Measurements from ENCODE around the gene ZNF554.

DNA sequence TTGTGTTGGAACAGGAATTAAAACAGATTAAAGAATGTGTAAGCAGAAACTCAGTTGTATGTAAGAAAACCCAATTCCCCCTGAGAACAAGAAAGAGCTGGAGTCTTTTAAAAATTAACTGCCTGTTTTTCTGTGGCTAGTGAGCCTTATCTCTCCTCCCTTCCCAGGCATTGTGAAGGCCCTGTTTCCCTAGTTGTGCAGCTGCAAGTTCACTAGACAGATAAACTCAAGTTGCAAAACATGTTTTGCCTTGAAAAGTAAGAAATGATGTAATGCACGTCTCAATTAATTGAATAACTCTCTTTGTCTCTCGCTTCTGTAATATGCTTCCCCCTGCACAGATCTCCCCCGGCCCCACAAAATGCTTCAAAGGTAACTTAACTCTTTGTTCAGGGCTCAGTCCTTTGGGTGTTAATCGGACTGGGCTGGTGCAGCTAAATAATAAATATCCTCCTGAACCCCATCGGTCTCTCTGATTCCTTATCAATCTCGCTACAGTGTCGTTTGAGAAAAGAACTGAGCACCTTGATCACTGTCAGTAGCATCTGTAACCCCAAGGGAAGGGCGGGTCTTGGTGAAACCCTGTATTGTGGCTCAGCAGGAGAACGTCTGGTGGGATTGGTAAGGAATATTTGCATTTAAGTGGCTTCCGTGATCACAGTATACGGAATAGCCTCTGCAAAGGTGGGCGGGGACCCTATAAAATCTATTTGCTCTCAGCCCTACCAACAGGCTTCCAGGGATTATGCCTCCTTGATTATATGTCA lies 45.8 kb downstream of the ZNF554 start:
- TF ChIP-seq, protein P1, sequence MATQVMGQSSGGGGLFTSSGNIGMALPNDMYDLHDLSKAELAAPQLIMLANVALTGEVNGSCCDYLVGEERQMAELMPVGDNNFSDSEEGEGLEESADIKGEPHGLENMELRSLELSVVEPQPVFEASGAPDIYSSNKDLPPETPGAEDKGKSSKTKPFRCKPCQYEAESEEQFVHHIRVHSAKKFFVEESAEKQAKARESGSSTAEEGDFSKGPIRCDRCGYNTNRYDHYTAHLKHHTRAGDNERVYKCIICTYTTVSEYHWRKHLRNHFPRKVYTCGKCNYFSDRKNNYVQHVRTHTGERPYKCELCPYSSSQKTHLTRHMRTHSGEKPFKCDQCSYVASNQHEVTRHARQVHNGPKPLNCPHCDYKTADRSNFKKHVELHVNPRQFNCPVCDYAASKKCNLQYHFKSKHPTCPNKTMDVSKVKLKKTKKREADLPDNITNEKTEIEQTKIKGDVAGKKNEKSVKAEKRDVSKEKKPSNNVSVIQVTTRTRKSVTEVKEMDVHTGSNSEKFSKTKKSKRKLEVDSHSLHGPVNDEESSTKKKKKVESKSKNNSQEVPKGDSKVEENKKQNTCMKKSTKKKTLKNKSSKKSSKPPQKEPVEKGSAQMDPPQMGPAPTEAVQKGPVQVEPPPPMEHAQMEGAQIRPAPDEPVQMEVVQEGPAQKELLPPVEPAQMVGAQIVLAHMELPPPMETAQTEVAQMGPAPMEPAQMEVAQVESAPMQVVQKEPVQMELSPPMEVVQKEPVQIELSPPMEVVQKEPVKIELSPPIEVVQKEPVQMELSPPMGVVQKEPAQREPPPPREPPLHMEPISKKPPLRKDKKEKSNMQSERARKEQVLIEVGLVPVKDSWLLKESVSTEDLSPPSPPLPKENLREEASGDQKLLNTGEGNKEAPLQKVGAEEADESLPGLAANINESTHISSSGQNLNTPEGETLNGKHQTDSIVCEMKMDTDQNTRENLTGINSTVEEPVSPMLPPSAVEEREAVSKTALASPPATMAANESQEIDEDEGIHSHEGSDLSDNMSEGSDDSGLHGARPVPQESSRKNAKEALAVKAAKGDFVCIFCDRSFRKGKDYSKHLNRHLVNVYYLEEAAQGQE (IDR thresholded peaks at IDR 0.05; ENCODE audit: unreplicated experiment): no peak
- TF ChIP-seq CTCF (conservative IDR thresholded peaks at IDR 0.05; ENCODE audit: low read depth in 2 of 2): no peak
- TF ChIP-seq EZH2 (IDR thresholded peaks at IDR 0.05; ENCODE audit: low read depth, unreplicated experiment): no peak
- TF ChIP-seq POLR2AphosphoS5 (IDR thresholded peaks at IDR 0.05; ENCODE audit: low read depth): no peak
- TF ChIP-seq STAT1 (IDR thresholded peaks at IDR 0.05; ENCODE audit: unreplicated experiment): no peak
- no peak for TF ChIP-seq EZH2phosphoT487 (IDR thresholded peaks at IDR 0.05; ENCODE audit: unreplicated experiment)
- TF ChIP-seq ZNF331 (CRISPR knock-in tag; IDR thresholded peaks at IDR 0.05; ENCODE audit: low read depth): no peak
- TF ChIP-seq, protein P2, sequence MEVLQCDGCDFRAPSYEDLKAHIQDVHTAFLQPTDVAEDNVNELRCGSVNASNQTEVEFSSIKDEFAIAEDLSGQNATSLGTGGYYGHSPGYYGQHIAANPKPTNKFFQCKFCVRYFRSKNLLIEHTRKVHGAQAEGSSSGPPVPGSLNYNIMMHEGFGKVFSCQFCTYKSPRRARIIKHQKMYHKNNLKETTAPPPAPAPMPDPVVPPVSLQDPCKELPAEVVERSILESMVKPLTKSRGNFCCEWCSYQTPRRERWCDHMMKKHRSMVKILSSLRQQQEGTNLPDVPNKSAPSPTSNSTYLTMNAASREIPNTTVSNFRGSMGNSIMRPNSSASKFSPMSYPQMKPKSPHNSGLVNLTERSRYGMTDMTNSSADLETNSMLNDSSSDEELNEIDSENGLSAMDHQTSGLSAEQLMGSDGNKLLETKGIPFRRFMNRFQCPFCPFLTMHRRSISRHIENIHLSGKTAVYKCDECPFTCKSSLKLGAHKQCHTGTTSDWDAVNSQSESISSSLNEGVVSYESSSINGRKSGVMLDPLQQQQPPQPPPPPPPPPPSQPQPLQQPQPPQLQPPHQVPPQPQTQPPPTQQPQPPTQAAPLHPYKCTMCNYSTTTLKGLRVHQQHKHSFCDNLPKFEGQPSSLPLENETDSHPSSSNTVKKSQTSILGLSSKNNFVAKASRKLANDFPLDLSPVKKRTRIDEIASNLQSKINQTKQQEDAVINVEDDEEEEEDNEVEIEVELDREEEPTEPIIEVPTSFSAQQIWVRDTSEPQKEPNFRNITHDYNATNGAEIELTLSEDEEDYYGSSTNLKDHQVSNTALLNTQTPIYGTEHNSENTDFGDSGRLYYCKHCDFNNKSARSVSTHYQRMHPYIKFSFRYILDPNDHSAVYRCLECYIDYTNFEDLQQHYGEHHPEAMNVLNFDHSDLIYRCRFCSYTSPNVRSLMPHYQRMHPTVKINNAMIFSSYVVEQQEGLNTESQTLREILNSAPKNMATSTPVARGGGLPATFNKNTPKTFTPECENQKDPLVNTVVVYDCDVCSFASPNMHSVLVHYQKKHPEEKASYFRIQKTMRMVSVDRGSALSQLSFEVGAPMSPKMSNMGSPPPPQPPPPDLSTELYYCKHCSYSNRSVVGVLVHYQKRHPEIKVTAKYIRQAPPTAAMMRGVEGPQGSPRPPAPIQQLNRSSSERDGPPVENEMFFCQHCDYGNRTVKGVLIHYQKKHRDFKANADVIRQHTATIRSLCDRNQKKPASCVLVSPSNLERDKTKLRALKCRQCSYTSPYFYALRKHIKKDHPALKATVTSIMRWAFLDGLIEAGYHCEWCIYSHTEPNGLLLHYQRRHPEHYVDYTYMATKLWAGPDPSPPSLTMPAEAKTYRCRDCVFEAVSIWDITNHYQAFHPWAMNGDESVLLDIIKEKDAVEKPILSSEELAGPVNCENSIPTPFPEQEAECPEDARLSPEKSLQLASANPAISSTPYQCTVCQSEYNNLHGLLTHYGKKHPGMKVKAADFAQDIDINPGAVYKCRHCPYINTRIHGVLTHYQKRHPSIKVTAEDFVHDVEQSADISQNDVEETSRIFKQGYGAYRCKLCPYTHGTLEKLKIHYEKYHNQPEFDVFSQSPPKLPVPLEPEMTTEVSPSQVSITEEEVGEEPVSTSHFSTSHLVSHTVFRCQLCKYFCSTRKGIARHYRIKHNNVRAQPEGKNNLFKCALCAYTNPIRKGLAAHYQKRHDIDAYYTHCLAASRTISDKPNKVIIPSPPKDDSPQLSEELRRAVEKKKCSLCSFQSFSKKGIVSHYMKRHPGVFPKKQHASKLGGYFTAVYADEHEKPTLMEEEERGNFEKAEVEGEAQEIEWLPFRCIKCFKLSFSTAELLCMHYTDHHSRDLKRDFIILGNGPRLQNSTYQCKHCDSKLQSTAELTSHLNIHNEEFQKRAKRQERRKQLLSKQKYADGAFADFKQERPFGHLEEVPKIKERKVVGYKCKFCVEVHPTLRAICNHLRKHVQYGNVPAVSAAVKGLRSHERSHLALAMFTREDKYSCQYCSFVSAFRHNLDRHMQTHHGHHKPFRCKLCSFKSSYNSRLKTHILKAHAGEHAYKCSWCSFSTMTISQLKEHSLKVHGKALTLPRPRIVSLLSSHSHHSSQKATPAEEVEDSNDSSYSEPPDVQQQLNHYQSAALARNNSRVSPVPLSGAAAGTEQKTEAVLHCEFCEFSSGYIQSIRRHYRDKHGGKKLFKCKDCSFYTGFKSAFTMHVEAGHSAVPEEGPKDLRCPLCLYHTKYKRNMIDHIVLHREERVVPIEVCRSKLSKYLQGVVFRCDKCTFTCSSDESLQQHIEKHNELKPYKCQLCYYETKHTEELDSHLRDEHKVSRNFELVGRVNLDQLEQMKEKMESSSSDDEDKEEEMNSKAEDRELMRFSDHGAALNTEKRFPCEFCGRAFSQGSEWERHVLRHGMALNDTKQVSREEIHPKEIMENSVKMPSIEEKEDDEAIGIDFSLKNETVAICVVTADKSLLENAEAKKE (CRISPR knock-in tag; IDR thresholded peaks at IDR 0.05): no peak
- TF ChIP-seq ZNF114 (CRISPR knock-in tag; IDR thresholded peaks at IDR 0.05): no peak
- TF ChIP-seq CREB1 (CRISPR knock-in tag; IDR thresholded peaks at IDR 0.05; ENCODE audit: low read depth): no peak
- no peak for TF ChIP-seq JUNB (IDR thresholded peaks at IDR 0.05; ENCODE audit: unreplicated experiment)
- no peak for TF ChIP-seq NANOG (IDR thresholded peaks at IDR 0.05; ENCODE audit: borderline replicate concordance)
- TF ChIP-seq, protein P3, sequence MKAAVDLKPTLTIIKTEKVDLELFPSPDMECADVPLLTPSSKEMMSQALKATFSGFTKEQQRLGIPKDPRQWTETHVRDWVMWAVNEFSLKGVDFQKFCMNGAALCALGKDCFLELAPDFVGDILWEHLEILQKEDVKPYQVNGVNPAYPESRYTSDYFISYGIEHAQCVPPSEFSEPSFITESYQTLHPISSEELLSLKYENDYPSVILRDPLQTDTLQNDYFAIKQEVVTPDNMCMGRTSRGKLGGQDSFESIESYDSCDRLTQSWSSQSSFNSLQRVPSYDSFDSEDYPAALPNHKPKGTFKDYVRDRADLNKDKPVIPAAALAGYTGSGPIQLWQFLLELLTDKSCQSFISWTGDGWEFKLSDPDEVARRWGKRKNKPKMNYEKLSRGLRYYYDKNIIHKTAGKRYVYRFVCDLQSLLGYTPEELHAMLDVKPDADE (IDR thresholded peaks at IDR 0.05): no peak

All from GM23338 (cell line).